ENCODE measurements around the gene ABCB11.

ABCB11 gene

DNA sequence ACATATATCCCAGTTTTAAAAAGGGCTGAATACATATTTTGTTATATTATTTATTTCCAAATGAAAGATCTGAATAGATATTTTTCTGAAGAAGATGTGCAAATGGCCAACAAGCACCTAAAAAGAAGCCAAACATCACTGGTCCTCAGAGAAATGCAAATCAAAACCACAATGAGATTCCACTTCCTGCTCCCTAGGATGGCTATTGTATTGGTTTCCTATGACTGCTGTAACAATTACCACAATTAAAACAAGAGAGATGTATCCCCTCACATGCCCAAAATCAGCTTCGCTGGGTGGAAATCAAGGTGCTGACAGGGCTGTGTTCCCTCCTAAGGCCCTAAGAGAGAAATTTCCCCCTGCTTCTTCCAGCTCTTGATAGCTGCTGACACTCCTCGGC is 23.2 kb downstream of the ABCB11 start:
- no peak for TF ChIP-seq SIN3A (IDR thresholded peaks at IDR 0.05; ENCODE audit: borderline replicate concordance, insufficient read depth, low read length)
- TF ChIP-seq, protein P1, sequence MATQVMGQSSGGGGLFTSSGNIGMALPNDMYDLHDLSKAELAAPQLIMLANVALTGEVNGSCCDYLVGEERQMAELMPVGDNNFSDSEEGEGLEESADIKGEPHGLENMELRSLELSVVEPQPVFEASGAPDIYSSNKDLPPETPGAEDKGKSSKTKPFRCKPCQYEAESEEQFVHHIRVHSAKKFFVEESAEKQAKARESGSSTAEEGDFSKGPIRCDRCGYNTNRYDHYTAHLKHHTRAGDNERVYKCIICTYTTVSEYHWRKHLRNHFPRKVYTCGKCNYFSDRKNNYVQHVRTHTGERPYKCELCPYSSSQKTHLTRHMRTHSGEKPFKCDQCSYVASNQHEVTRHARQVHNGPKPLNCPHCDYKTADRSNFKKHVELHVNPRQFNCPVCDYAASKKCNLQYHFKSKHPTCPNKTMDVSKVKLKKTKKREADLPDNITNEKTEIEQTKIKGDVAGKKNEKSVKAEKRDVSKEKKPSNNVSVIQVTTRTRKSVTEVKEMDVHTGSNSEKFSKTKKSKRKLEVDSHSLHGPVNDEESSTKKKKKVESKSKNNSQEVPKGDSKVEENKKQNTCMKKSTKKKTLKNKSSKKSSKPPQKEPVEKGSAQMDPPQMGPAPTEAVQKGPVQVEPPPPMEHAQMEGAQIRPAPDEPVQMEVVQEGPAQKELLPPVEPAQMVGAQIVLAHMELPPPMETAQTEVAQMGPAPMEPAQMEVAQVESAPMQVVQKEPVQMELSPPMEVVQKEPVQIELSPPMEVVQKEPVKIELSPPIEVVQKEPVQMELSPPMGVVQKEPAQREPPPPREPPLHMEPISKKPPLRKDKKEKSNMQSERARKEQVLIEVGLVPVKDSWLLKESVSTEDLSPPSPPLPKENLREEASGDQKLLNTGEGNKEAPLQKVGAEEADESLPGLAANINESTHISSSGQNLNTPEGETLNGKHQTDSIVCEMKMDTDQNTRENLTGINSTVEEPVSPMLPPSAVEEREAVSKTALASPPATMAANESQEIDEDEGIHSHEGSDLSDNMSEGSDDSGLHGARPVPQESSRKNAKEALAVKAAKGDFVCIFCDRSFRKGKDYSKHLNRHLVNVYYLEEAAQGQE (IDR thresholded peaks at IDR 0.05; ENCODE audit: insufficient read depth in 1 of 2, low read depth in 2 of 2, low read length in 2 of 2), result no peak
- no peak for TF ChIP-seq FOXP2 (optimal IDR thresholded peaks at IDR 0.05; ENCODE audit: borderline replicate concordance, extremely low read depth, extremely low read length, insufficient read depth)
- TF ChIP-seq TAF1 (IDR thresholded peaks at IDR 0.05; ENCODE audit: borderline replicate concordance, insufficient read depth, low read length), result no peak
- TF ChIP-seq POLR2AphosphoS5 (IDR thresholded peaks at IDR 0.05; ENCODE audit: low read depth, low read length), result no peak

DNA sequence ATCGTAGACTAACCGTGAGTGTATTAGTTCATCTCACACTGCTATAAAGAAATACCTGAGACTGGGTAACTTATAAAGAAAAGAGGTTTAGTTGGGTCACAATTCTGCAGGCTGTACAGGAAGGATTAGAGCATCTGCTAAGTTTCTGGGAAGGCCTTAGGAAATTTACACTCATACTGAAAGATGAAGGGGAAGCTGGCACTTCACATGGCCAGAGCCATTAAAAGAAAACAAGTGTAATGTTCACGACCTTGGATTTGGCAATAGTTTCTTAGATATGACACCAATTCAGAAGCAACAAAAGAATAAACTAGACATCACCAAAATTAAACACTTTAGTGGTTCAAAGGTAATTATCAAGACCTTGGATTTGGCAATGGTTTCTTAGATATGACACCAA is 23.8 kb downstream of the ABCB11 start:
- TF ChIP-seq TAF1 (IDR thresholded peaks at IDR 0.05; ENCODE audit: borderline replicate concordance, insufficient read depth, low read length) (no peak), SIN3A (IDR thresholded peaks at IDR 0.05; ENCODE audit: borderline replicate concordance, insufficient read depth, low read length) (no peak), FOXP2 (optimal IDR thresholded peaks at IDR 0.05; ENCODE audit: borderline replicate concordance, extremely low read depth, extremely low read length, insufficient read depth) (no peak), POLR2AphosphoS5 (IDR thresholded peaks at IDR 0.05; ENCODE audit: low read depth, low read length) (no peak)
- TF ChIP-seq, protein P1 (IDR thresholded peaks at IDR 0.05; ENCODE audit: insufficient read depth in 1 of 2, low read depth in 2 of 2, low read length in 2 of 2), result no peak

DNA sequence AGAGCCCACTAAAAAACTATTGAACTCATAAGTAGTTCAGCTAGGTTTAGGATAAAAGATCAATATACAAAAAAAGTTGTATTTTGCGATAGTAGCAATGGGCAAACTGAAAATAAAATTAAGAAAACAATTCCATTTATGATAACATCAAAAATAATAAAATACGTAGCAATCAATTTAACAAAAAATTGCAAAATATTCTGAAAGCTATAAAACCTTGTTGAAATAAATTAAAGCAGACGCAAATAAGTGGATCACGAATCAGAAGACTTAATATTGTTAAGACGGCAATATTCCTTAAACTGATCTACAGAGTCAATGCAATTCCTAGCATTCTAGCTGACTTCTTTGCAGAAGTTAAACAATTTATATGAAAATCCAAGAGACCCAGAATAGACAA is 24.5 kb downstream of the ABCB11 start:
- no peak for TF ChIP-seq TAF1 (IDR thresholded peaks at IDR 0.05; ENCODE audit: borderline replicate concordance, insufficient read depth, low read length)
- no peak for TF ChIP-seq FOXP2 (optimal IDR thresholded peaks at IDR 0.05; ENCODE audit: borderline replicate concordance, extremely low read depth, extremely low read length, insufficient read depth)
- TF ChIP-seq, protein P1 (IDR thresholded peaks at IDR 0.05; ENCODE audit: insufficient read depth in 1 of 2, low read depth in 2 of 2, low read length in 2 of 2), result no peak
- no peak for TF ChIP-seq POLR2AphosphoS5 (IDR thresholded peaks at IDR 0.05; ENCODE audit: low read depth, low read length)
- no peak for TF ChIP-seq SIN3A (IDR thresholded peaks at IDR 0.05; ENCODE audit: borderline replicate concordance, insufficient read depth, low read length)

DNA sequence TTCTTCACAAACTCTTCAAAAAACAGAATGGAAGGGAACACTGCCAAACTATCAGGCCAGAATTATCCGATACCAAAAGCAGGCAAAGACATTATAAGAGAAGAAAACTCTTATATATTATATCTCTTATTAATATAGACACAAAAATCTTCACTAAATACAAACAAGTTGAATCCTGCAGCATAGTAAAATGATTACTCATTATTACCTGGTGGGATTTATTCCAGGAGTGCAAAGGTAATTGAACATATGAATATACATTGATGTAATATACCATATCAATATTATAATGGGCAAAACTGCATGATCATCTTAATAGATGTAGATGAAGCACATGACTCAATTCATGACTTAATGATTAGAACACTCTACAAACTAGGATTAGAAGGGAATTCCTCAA is 25.1 kb downstream of the ABCB11 start:
- TF ChIP-seq FOXP2 (optimal IDR thresholded peaks at IDR 0.05; ENCODE audit: borderline replicate concordance, extremely low read depth, extremely low read length, insufficient read depth), result no peak
- TF ChIP-seq POLR2AphosphoS5 (IDR thresholded peaks at IDR 0.05; ENCODE audit: low read depth, low read length), result no peak
- TF ChIP-seq, protein P1 (IDR thresholded peaks at IDR 0.05; ENCODE audit: insufficient read depth in 1 of 2, low read depth in 2 of 2, low read length in 2 of 2), result no peak
- no peak for TF ChIP-seq SIN3A (IDR thresholded peaks at IDR 0.05; ENCODE audit: borderline replicate concordance, insufficient read depth, low read length)
- TF ChIP-seq TAF1 (IDR thresholded peaks at IDR 0.05; ENCODE audit: borderline replicate concordance, insufficient read depth, low read length), result no peak

DNA sequence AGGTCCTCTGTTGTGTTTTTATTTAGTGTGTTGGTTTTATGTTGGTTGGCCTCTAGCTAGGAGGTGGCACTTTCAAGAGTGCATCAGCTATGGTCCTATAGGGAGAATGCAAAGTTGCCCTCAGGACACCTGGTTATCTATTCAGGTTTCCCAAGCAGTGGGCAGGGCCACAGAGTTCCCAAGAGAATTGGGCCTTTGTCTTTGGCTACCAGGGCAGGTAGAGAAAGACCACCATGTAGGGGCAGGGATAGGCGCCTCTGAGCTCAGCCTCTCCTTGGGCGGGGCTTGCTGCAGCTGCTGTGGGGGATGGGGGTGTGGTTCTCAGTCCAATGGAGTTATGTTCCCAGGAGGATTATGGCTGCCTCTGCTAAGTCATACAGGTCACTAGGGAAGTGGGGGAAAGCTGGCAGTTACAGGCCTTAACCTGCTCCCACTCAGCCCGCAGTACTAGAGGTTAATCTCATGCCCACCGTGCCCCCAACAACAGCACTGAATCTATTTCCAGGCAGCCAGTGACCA is 26.0 kb downstream of the ABCB11 start:
- TF ChIP-seq TAF1 (IDR thresholded peaks at IDR 0.05; ENCODE audit: borderline replicate concordance, insufficient read depth, low read length) (no peak), FOXP2 (optimal IDR thresholded peaks at IDR 0.05; ENCODE audit: borderline replicate concordance, extremely low read depth, extremely low read length, insufficient read depth) (no peak), POLR2AphosphoS5 (IDR thresholded peaks at IDR 0.05; ENCODE audit: low read depth, low read length) (no peak), SIN3A (IDR thresholded peaks at IDR 0.05; ENCODE audit: borderline replicate concordance, insufficient read depth, low read length) (no peak)
- TF ChIP-seq, protein P1 (IDR thresholded peaks at IDR 0.05; ENCODE audit: insufficient read depth in 1 of 2, low read depth in 2 of 2, low read length in 2 of 2), result no peak
